ENCODE results near the gene AHNAK. TPM values are rescaled to one million over a fixed set of nuclear protein-coding genes. Genes with fewer than 3 reads are reported as not detected.

The AHNAK gene
- total RNA-seq, 4 donors from 2014 or later, result 1,278 to 2,374 (median 1,866) TPM

GRCh38 chr11:62512961-62513360 lies 33.6 kb downstream of the AHNAK start:
- H3K27me3 ChIP-seq, result no peaks in the 10 kb centered on the region
- H3K36me3 ChIP-seq, result peaks cover 15 to 46% (median 44%) of the 10 kb centered on the region in 4 donors
- intact Hi-C loops (cut with DNase I), result no loop called here
- TF ChIP-seq POLR2AphosphoS5 (IDR thresholded peaks at IDR 0.05) (no peak), CTCF (IDR thresholded peaks at IDR 0.05) (no peak), POLR2A (IDR thresholded peaks at IDR 0.05; ENCODE audit: low read depth) (no peak), EP300 (IDR thresholded peaks at IDR 0.05) (no peak)
- WGBS, result 78% methylated on average over 8 of the region's 8 CpGs
- H3K4me3 ChIP-seq, result no peak overlapping the region
- peaks cover 38 to 86% (median 69%) of the 10 kb centered on the region in 4 donors for H3K4me1 ChIP-seq
- peak overlapping the region; percentile 45 to 91 (median 70) for H3K27ac ChIP-seq (replicated peaks in 1 of 4)
- H3K9me3 ChIP-seq, result no peaks in the 10 kb centered on the region
- no peak for DNase-seq (ENCODE audit: extremely low spot score)

GRCh38 chr11:62508336-62509058 lies 38.1 kb downstream of the AHNAK start:
- Histone ChIP-seq H3K27ac (replicated peaks in 1 of 4) (peak overlapping the region; percentile 79 to 91 (median 85)), H3K27me3 (no peaks in the 10 kb centered on the region), H3K4me1 (peaks cover 57 to 89% (median 84%) of the 10 kb centered on the region in 4 donors), H3K36me3 (peaks cover 0 to 1% (median under 1%) of the 10 kb centered on the region in 4 donors), H3K4me3 (peak overlapping the region; percentile 29 to 41 (median 31)), H3K9me3 (no peaks in the 10 kb centered on the region)
- WGBS, result 19% methylated on average over 17 of the region's 19 CpGs
- peak; percentile 94 for DNase-seq (ENCODE audit: extremely low spot score)
- intact Hi-C loops (cut with DNase I), result loop anchor here (2.0 kb wide), 1 partner anchor 32 kb away; no protein-coding TSS in a partner anchor
- no peak for TF ChIP-seq POLR2A (IDR thresholded peaks at IDR 0.05; ENCODE audit: low read depth)
- TF ChIP-seq EP300 (IDR thresholded peaks at IDR 0.05), result peak; percentile 58
- TF ChIP-seq CTCF (IDR thresholded peaks at IDR 0.05), result peak; percentile 47 to 68 (median 58)
- TF ChIP-seq POLR2AphosphoS5 (IDR thresholded peaks at IDR 0.05), result peak; percentile 83 to 86

- TF ChIP-seq EP300 (IDR thresholded peaks at IDR 0.05), result no peak
- TF ChIP-seq POLR2A (IDR thresholded peaks at IDR 0.05; ENCODE audit: low read depth), result no peak
- no peak for TF ChIP-seq POLR2AphosphoS5 (IDR thresholded peaks at IDR 0.05)
- no peak for TF ChIP-seq CTCF (IDR thresholded peaks at IDR 0.05)
- no peaks in the 10 kb centered on the region for H3K36me3 ChIP-seq
- H3K9me3 ChIP-seq, result no peaks in the 10 kb centered on the region
- intact Hi-C loops (cut with DNase I), result no loop called here
- no peaks in the 10 kb centered on the region for H3K27me3 ChIP-seq
- 41% methylated on average over 1 of the region's 1 CpG for WGBS
- H3K4me3 ChIP-seq, result no peak overlapping the region
- peak overlapping the region; percentile 79 to 91 (median 85) for H3K27ac ChIP-seq (replicated peaks in 1 of 4)
- H3K4me1 ChIP-seq, result peaks cover 67 to 91% (median 89%) of the 10 kb centered on the region in 4 donors
- DNase-seq (ENCODE audit: extremely low spot score), result no peak
Observed at GRCh38 chr11:62507125-62507422, 39.5 kb downstream of the AHNAK start.

GRCh38 chr11:62506413-62507124 lies 40.0 kb downstream of the AHNAK start:
- 51% methylated on average over 10 of the region's 10 CpGs for WGBS
- Histone ChIP-seq H3K27ac (replicated peaks in 1 of 4) (peak overlapping the region; percentile 79 to 91 (median 85)), H3K27me3 (no peaks in the 10 kb centered on the region), H3K36me3 (no peaks in the 10 kb centered on the region), H3K4me3 (no peak overlapping the region), H3K4me1 (peaks cover 72 to 91% (median 89%) of the 10 kb centered on the region in 4 donors), H3K9me3 (no peaks in the 10 kb centered on the region)
- intact Hi-C loops (cut with DNase I), result no loop called here
- no peak for DNase-seq (ENCODE audit: extremely low spot score)
- TF ChIP-seq CTCF (IDR thresholded peaks at IDR 0.05), result no peak
- TF ChIP-seq POLR2A (IDR thresholded peaks at IDR 0.05; ENCODE audit: low read depth), result no peak
- no peak for TF ChIP-seq POLR2AphosphoS5 (IDR thresholded peaks at IDR 0.05)
- TF ChIP-seq EP300 (IDR thresholded peaks at IDR 0.05), result no peak

Data from esophagus muscularis mucosa (tissue), 4 donors.